Activated naive CD4-positive, alpha-beta T cell treated with anti-CD3 and anti-CD28 coated beads, Interleukin-2, amount 50 U/mL, for 72 hours (primary cell): Measurements from ENCODE around the gene ZNF334. TPM values are rescaled to one million over a fixed set of nuclear protein-coding genes. Genes with fewer than 3 reads are reported as not detected.
A peak's percentile ranks its signal among the peaks of the same experiment; 100 is the strongest.

Experiments
- ATAC-seq, 2 donors: fragments of 150-1000 bp; cut with Tn5 transposase; 2 replicates each; pipeline ENCODE4 v1.10.0; 2021; ENCODE audit warnings: mild to moderate bottlenecking in 2 of 2, moderate library complexity in 2 of 2
- DNase-seq, 2 donors: peaks; one replicate each; pipeline ENCODE4 v3.0.0; 2021 to 2022; ENCODE audit warnings: low spot score in 2 of 2
- H3K27ac Mint-ChIP-seq, 2 donors: one replicate each; pipeline ENCODE4 v1.8.0; 2022; ENCODE audit warnings: mild to moderate bottlenecking in 2 of 2, mixed read lengths in 2 of 2
- H3K36me3 Mint-ChIP-seq, 2 donors: one replicate each; pipeline ENCODE4 v1.8.0; 2022; ENCODE audit warnings: mixed read lengths in 2 of 2
- H3K9me3 Mint-ChIP-seq, 2 donors: one replicate each; pipeline ENCODE4 v1.8.0; 2022; ENCODE audit warnings: mixed read lengths in 2 of 2
- total RNA-seq, 2 donors: library from RNA; stranded (reverse); gene quantifications; one replicate each; pipeline ENCODE4 v1.2.3, GENCODE V29; 2022

The ZNF334 gene
- 1 to 10 TPM; 1.6 to 5.8 TPM for total RNA-seq

DNA sequence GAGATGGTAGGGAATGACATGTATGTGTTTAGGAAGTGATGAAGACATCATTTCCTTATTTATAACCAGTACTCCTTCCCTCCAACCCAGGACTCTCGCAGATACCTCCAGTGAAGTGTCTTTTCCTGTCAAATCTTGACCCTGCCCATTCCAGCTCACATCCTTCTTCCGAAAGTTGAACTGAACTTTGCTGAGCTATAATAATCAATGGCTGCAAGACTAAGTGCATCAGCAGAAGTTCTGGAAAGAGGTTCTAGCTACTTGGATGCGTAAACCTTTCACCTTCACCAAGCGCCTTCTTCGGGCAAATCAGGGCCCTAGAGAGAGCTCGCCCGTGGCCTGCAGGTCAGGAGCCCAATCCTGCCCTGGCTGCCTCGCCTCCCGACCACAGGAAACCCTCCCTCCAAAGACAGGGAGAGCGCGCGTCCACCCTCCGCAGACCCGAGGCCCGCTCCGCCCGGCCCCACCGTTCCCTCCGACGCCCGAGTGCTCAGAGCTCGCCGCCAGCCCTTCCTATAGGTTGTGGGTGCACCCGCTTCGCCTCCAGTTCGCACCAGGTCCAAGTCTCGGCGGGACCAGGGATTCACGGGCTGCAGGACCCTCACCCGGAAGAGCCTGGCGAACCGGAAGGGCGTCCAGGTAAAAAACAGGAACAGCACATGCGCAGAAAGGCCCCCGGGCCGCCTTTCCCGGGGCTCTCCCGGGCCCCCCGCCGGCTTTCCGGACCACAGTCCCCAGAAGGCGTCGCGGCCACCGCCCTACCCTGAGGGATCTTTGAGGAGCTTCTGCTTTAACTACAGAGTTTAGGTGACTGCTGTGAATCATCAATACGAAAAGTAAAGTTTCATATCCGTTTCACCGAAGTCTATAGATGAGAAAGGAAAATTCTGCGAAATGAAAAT, at the start of gene ZNF334:
TSS of gene ZNF334 (minus strand) at position 617 of the 902 bp plus-strand sequence. CDS start 1,457 bp downstream, outside the sequence.
- DNase-seq (peak; percentile 38 to 65), ATAC-seq (peak; percentile 98 to 99)
- H3K36me3 Mint-ChIP-seq: peaks cover 5 to 26% of the 10 kb centered on the region in 2 donors
- H3K27ac Mint-ChIP-seq: peak within 1 kb of the TSS; percentile 55 to 83
- peaks cover 0 to 10% of the 10 kb centered on the region in 2 donors for H3K9me3 Mint-ChIP-seq

GRCh38 chr20:46562373-46563169, 49.2 kb upstream of the ZNF334 start:
- ATAC-seq: peak; percentile 32 to 64
- Mint-ChIP-seq H3K27ac (no peak overlapping the region), H3K36me3 (no peaks in the 10 kb centered on the region), H3K9me3 (no peaks in the 10 kb centered on the region)
- peak in 1 of 2 donors; percentile 72 for DNase-seq

GRCh38 chr20:46562009-46562372, 48.6 kb upstream of the ZNF334 start:
- DNase-seq (no peak), ATAC-seq (no peak)
- H3K9me3 Mint-ChIP-seq: no peaks in the 10 kb centered on the region
- no peaks in the 10 kb centered on the region for H3K36me3 Mint-ChIP-seq
- no peak overlapping the region for H3K27ac Mint-ChIP-seq

GRCh38 chr20:46559685-46560440, 46.5 kb upstream of the ZNF334 start:
- DNase-seq: no peak
- no peak for ATAC-seq

DNA sequence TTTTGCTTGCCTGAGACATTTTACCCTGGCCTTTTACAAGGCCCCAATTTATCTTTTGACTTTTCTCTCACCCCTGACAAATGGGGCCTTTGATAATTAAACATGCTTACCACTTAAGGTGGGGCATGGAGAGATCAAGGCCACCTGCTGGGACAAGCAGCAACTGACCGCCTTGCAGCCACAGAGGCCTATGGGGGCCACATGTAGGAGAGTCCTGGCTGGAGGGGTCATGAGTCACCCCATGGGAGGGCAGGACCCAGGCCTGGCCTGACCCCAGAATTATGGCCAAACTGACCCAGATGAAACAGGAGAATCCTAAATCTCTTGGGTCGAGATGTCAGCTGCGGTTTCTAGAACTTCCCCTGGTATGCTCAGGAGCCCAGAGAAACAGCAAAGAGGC, 45.6 kb upstream of the ZNF334 start:
- peak in 1 of 2 donors; percentile 21 for DNase-seq
- no peak for ATAC-seq
- H3K9me3 Mint-ChIP-seq: no peaks in the 10 kb centered on the region
- no peaks in the 10 kb centered on the region for H3K36me3 Mint-ChIP-seq
- no peak overlapping the region for H3K27ac Mint-ChIP-seq

More at GRCh38 chr20:46559685-46560440, 46.5 kb upstream of the ZNF334 start:
- Mint-ChIP-seq H3K36me3 (no peaks in the 10 kb centered on the region), H3K27ac (no peak overlapping the region), H3K9me3 (no peaks in the 10 kb centered on the region)

DNA sequence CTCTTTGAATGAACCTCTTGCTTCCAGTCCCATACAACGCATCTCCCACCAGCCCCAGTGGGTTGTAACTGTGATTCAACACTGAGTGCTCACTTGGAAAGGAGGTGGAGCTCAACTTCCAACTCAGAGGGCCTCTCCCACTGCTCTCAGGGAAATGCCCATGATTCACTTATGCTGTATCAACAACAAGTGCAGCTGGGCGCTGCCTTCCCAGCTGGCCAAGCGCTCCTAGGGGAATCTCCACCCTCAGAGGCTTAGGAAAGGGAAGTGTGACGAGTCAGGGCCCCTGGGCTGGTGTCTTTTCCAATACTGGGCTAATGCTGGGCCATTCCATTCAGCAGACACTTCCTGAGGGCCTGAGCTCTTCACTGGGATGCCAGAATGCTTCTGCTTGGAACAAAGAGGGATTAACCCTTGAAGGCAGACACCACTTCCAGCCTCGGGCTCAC, 45.2 kb upstream of the ZNF334 start:
- H3K9me3 Mint-ChIP-seq: no peaks in the 10 kb centered on the region
- H3K27ac Mint-ChIP-seq: peak overlapping the region; percentile 33 to 52
- DNase-seq (peak; percentile 29 to 61), ATAC-seq (peak; percentile 95 to 97)
- H3K36me3 Mint-ChIP-seq: no peaks in the 10 kb centered on the region

- Mint-ChIP-seq H3K27ac (no peak overlapping the region), H3K36me3 (no peaks in the 10 kb centered on the region), H3K9me3 (no peaks in the 10 kb centered on the region)
- peak in 1 of 2 donors; percentile 33 for DNase-seq
- no peak for ATAC-seq
Measured at GRCh38 chr20:46557231-46557956, 44.0 kb upstream of the ZNF334 start.

DNA sequence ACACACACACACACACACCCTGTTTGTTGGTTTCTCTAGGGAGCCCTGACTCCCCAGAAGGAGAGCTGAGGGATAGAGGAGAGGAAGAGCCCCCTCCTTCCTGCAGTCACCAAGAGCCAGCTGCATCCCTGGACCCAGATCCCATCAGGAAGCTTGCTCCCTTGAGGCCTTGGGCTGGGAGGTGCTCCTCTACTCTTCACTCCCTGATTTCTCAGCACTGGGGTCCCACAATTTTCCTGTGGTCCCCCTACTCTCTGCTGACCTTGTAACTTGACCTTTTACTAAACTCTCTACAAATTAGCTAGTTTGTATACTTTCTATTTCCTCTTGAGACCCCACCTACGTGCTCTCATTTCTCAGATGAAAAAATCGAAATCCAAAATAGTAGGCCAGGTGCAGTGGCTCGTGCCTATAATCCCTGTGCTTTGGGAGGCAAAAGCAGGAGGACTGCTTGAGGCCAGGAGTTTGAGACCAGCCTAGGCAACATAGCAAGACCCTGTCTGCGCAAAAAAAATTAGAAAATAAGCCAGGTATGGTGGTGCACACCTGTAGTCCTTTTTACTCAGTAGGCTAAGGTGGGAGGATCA, 42.1 kb upstream of the ZNF334 start:
- Mint-ChIP-seq H3K36me3 (no peaks in the 10 kb centered on the region), H3K9me3 (no peaks in the 10 kb centered on the region), H3K27ac (no peak overlapping the region)
- DNase-seq: peak in 1 of 2 donors; percentile 14
- ATAC-seq: no peak

GRCh38 chr20:46554828-46555227, 41.5 kb upstream of the ZNF334 start:
- DNase-seq (peak in 1 of 2 donors; percentile 4), ATAC-seq (no peak)
- Mint-ChIP-seq H3K27ac (no peak overlapping the region), H3K36me3 (no peaks in the 10 kb centered on the region), H3K9me3 (no peaks in the 10 kb centered on the region)

- no peaks in the 10 kb centered on the region for H3K9me3 Mint-ChIP-seq
Measured at GRCh38 chr20:46553926-46554325, 40.6 kb upstream of the ZNF334 start.

DNA sequence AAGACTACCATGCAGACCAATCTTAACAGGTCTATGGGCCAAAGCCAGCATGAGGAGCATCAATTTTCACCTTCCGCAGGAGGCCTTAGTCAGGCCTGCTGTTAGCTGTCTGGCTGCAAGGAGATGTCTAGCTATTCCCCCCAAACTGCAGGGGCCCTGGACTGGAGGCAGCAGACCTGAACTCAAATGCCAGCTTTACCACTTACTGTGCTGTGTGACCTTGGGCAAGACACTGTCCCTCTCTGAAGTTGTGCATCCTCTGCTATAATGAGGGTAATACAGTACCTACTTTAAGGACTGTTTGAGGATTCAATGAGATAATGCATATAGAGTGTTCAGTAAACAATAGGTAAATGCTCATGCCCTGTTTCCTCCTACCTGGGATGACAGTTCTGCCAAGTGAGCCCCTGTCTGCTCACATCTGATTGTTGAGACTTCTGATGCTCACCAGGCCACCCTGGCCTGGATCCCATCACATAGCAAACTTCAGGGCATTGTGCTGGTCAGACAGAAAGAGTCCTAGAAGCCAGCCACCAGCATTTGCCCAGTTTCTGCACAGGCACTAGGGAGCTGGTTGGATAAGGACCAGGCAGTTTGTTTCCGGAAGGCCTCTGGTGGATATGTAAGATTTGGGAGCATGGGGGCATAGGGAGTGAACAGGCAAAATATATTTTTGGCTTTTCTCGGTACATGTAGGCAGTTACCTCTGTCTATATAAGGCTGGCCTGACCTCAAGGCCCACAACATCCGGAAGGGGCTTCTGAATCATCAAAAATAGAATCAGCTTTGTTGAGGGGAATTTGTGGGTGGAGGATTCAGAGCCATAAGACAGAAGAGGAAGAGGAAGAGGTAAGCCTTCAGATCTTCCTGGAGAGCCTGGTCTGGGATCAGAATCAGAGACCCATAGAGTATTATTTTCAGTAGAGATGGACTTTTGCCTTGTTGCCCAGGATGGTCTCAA, 39.4 kb upstream of the ZNF334 start:
- DNase-seq (peak; percentile 40 to 55), ATAC-seq (peak; percentile 90 to 93)
- H3K36me3 Mint-ChIP-seq: no peaks in the 10 kb centered on the region
- H3K27ac Mint-ChIP-seq: peak overlapping the region in 1 of 2 donors; percentile 73
- no peaks in the 10 kb centered on the region for H3K9me3 Mint-ChIP-seq

More at GRCh38 chr20:46553926-46554325, 40.6 kb upstream of the ZNF334 start:
- DNase-seq (peak in 1 of 2 donors; percentile 9), ATAC-seq (no peak)
- Mint-ChIP-seq H3K36me3 (no peaks in the 10 kb centered on the region), H3K27ac (no peak overlapping the region)

DNA sequence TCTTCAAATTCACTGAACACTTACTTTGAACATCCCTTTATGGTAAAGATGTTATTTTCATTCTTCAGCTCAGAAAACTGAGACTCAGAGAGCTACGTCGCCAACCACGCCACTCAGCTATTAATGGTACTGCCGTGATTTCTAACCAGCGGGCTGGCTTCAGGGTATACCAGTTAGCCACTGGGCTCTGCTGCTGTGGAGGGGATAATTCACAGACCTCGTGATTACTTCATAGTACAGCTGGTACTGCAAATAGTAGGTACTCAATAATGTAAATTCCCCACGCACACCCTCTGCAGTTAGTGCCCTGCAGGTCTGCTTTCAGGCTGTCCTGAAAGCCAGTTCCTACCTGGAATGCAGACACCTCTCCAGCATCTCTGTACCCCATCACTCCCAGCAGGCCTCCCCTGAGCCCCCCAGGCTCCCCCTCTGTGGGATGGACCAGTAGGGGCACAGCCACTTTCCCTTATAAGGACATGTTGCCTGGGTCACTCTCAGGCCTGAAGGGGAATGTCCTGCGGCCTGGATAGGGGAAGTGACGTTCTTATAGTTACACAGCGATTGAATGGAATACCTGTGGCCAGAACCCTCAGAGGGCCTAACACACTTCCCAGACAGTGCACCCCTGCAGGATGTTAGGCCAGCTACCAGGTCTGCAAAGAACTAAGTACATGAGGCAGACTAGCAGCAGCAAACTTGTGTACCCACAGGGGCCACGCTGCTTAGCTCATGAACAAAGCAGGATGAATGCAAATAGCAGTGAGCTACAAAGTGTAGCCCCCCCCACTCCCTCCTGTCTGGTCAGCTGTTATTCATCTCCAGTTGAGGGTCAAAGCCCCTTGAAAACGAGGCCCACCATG, 38.4 kb upstream of the ZNF334 start:
- DNase-seq (peak in 1 of 2 donors; percentile 18), ATAC-seq (no peak)
- Mint-ChIP-seq H3K27ac (no peak overlapping the region), H3K36me3 (no peaks in the 10 kb centered on the region), H3K9me3 (no peaks in the 10 kb centered on the region)

DNA sequence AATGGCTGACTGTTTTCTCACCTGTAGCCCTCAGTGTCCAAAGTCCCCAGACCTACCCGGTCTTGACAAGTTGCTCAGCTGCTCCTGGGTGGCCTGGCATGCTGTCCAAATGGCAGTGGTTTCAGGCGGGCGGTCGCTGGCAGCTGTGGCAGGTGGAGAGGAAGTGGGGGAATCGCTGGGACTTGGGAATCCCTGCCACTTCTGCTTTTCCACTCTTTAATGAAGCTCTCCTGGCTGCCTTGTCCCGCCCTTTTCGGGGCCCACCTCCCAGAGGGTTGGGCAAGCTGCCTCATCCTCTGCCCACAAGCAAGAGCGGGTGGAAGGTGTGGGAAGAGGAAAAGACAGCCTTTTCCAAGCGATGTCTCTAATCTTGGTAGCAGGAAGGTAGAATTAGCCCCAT, 37.1 kb upstream of the ZNF334 start, which contains the start of gene OCSTAMP:
TSS of gene OCSTAMP (minus strand) at position 194 of the 400 bp plus-strand sequence. CDS start at position 100, 94 bp downstream.
- Mint-ChIP-seq H3K9me3 (no peaks in the 10 kb centered on the region), H3K27ac (no peak within 1 kb of the TSS), H3K36me3 (no peaks in the 10 kb centered on the region)
- DNase-seq (peak in 1 of 2 donors; percentile 39), ATAC-seq (no peak)
